SK-N-MC (cell line): Measurements from ENCODE around the gene PLAAT5.
"Not testable (repeated sequence)": the region's sequence is repeated elsewhere in the genome, so short reads cannot be mapped to it uniquely, and the experiment has no call there.

Source experiments
- DNase-seq: peaks from one replicate; pipeline ENCODE4 v3.0.0-alpha.2; 2011; ENCODE audit warnings: low read depth, low spot score
- H3K27ac ChIP-seq: fragments of 200-600 bp; sonication (generic); 2 replicates; pipeline ENCODE4 v1.5.1; 2016; ENCODE audit warnings: mixed run types
- H3K36me3 ChIP-seq: fragments of 200-600 bp; sonication (generic); 2 replicates; pipeline ENCODE4 v1.6.1; 2017; ENCODE audit warnings: antibody characterized with exemption, low read length, mixed read lengths; ENCODE audit not compliant: insufficient read depth
- H3K4me3 ChIP-seq: fragments of 200-600 bp; sonication (generic); 2 replicates; pipeline ENCODE4 v1.5.1; 2016
- H3K9ac ChIP-seq: fragments of 200-600 bp; sonication (generic); 2 replicates; pipeline ENCODE4 v1.8.0; 2017; ENCODE audit warnings: mixed run types, mixed read lengths; ENCODE audit not compliant: insufficient read length
- H3K9me3 ChIP-seq: fragments of 200-600 bp; sonication (generic); 2 replicates; pipeline ENCODE4 v1.6.1; 2017; ENCODE audit warnings: low read depth, mild to moderate bottlenecking, antibody characterized with exemption, low read length, moderate library complexity, mixed read lengths
- EZH2 ChIP-seq: fragments of 200-600 bp; sonication (generic); IDR thresholded peaks from one replicate; pipeline ENCODE4 v1.6.1; 2017; ENCODE audit warnings: antibody characterized with exemption
- FOXP2 ChIP-seq: optimal IDR thresholded peaks from 2 replicates; pipeline ENCODE3; 2011; ENCODE audit warnings: mild to moderate bottlenecking, moderate library complexity; ENCODE audit not compliant: insufficient read depth; ENCODE audit errors: extremely low read length, control extremely low read depth
- POLR2AphosphoS5 ChIP-seq: IDR thresholded peaks from 2 replicates; pipeline ENCODE4 v1.6.1; 2012; ENCODE audit warnings: mild to moderate bottlenecking, low read depth, low read length, borderline replicate concordance

Gene PLAAT5

DNA sequence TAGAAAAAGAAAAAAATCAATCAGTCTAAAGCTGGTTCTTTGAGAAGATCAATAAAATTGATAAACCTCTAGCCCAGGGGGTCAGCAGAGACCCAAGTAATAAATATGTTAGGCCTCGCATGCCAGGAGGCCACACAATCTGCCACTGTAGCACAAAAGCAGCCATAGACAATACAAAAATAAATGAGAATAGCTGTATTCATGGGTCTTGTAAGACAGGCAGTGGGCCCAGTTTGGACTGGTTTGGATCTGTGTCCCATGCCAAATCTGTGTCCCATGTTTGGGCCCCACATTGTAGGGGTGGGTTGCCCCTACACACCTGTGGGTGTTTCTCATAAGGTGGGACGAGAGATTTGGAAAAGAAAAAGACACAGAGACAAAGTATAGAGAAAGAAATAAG lies 39.1 kb upstream of the PLAAT5 start:
- Histone ChIP-seq H3K4me3 (no peak overlapping the region), H3K9me3 (no peaks in the 10 kb centered on the region), H3K36me3 (no peaks in the 10 kb centered on the region), H3K27ac (no peak overlapping the region), H3K9ac (no peak overlapping the region)
- no peak for DNase-seq
- no peak for TF ChIP-seq POLR2AphosphoS5
- no peak for TF ChIP-seq FOXP2
- no peak for TF ChIP-seq EZH2

DNA sequence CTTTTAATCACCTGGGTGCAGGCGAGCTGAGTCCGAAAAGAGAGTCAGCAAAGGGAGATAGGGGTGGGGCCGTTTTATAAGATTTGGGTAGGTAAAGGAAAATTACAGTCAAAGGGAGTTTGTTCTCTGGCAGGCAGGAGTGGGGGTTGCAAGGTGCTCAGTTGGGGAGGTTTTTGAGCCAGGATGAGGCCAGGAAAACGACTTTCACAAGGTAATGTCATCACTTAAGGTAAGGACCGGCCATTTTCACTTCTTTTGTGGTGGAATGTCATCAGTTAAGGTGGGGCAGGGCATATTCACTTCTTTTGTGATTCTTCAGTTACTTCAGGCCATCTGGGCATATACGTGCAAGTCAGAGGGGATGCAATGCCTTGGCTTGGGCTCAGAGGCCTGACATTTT lies 38.4 kb upstream of the PLAAT5 start:
- not testable (repeated sequence) for H3K9ac ChIP-seq, H3K9me3 ChIP-seq, H3K36me3 ChIP-seq, DNase-seq, H3K27ac ChIP-seq, H3K4me3 ChIP-seq

- H3K27ac ChIP-seq, DNase-seq, H3K4me3 ChIP-seq: not testable (repeated sequence)
These were observed 37.8 kb upstream of the PLAAT5 start for GRCh38 chr11:63528729-63529278.

GRCh38 chr11:63528156-63528555 lies 37.2 kb upstream of the PLAAT5 start:
- not testable (repeated sequence) for H3K9ac ChIP-seq, H3K9me3 ChIP-seq, H3K27ac ChIP-seq, H3K4me3 ChIP-seq, H3K36me3 ChIP-seq, DNase-seq

More at GRCh38 chr11:63528729-63529278, 37.8 kb upstream of the PLAAT5 start:
- not testable (repeated sequence) for H3K9me3 ChIP-seq, H3K36me3 ChIP-seq, H3K9ac ChIP-seq

DNA sequence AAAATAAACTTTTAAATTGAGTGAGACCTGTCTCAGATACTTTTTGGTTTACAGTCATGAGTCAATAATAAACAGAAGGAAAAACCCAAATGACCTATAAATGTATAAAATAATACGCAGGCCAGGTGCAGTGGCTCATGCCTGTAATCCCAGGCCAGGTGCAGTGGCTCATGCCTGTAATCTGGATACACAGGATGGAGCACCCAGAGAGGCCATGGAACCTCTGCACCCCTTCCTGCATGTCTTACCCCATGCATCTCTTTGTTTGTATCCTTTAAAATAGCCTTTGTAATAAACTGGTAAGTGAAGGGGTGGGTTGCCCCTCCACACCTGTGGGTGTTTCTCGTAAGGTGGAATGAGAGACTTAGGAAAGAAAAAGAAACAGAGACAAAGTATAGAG lies 36.7 kb upstream of the PLAAT5 start:
- Histone ChIP-seq H3K4me3 (no peak overlapping the region), H3K27ac (no peak overlapping the region), H3K9me3 (no peaks in the 10 kb centered on the region), H3K36me3 (no peaks in the 10 kb centered on the region), H3K9ac (no peak overlapping the region)
- no peak for DNase-seq
- no peak for TF ChIP-seq FOXP2
- TF ChIP-seq EZH2 = no peak
- no peak for TF ChIP-seq POLR2AphosphoS5

DNA sequence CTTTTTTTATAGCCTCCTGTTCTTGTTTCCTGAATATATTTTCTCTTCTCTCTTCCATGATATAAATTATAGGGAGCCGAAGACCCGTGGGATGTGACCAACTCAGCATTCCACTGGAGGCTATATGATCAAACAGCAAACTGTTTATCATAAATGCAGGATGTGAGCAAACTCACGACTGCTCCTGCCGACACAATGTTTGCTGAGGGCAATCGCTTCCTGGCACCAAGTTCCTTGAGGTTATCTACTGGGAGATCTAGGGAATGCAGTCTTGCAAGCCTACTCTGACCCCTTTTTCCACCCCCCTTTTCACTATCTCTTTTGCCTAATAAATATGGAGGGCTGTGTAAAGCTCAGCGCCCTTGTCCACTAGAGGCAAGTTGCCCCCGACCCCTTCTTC lies 32.2 kb upstream of the PLAAT5 start:
- no peak for TF ChIP-seq EZH2
- no peak for TF ChIP-seq POLR2AphosphoS5
- TF ChIP-seq FOXP2 = no peak
- DNase-seq = no peak
- H3K36me3 ChIP-seq = no peaks in the 10 kb centered on the region

GRCh38 chr11:63521896-63522295 lies 30.9 kb upstream of the PLAAT5 start:
- no peak for DNase-seq
- TF ChIP-seq FOXP2 = no peak
- Histone ChIP-seq H3K27ac (no peak overlapping the region), H3K36me3 (no peaks in the 10 kb centered on the region), H3K4me3 (no peak overlapping the region), H3K9ac (no peak overlapping the region), H3K9me3 (no peaks in the 10 kb centered on the region)

More for the DNA sequence above, 32.2 kb upstream of the PLAAT5 start:
- no peak overlapping the region for H3K4me3 ChIP-seq
- H3K27ac ChIP-seq = no peak overlapping the region
- no peaks in the 10 kb centered on the region for H3K9me3 ChIP-seq
- no peak overlapping the region for H3K9ac ChIP-seq

GRCh38 chr11:63520606-63521170 lies 29.7 kb upstream of the PLAAT5 start:
- Histone ChIP-seq H3K36me3 (no peaks in the 10 kb centered on the region), H3K9me3 (no peaks in the 10 kb centered on the region), H3K4me3 (no peak overlapping the region), H3K27ac (no peak overlapping the region), H3K9ac (no peak overlapping the region)
- TF ChIP-seq POLR2AphosphoS5 (no peak), FOXP2 (no peak), EZH2 (no peak)
- DNase-seq = no peak

DNA sequence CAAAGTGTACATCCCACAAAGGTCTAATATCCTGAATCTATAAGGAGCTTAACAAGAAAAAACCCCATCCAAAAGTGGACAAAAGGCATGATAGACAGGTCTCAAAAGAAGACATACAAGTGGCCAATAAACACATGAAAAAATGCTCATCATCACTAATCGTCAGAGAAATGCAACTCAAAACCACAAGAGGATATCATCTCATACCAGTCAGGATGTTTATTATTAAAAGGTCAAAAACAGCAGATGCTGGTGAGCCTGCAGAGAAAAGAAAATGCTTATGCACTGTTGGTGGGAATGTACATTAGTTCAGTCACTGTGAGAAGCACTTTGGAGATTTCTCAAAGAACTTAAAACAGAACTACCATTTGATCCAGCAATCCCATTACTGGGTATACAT lies 27.6 kb upstream of the PLAAT5 start:
- Histone ChIP-seq H3K9me3 (no peaks in the 10 kb centered on the region), H3K4me3 (no peak overlapping the region), H3K9ac (no peak overlapping the region), H3K27ac (no peak overlapping the region), H3K36me3 (no peaks in the 10 kb centered on the region)
- TF ChIP-seq FOXP2 = no peak
- TF ChIP-seq POLR2AphosphoS5 = no peak
- no peak for TF ChIP-seq EZH2
- DNase-seq = no peak
